ENCODE measurements around the gene KCNMB2. TPM values are rescaled to one million over a fixed set of nuclear protein-coding genes. Genes with fewer than 3 reads are reported as not detected.
"Not testable (repeated sequence)": the region's sequence is repeated elsewhere in the genome, so short reads cannot be mapped to it uniquely, and the experiment has no call there.

KCNMB2 gene
- total RNA-seq, 1 experiment from 2014 or later: not detected

DNA sequence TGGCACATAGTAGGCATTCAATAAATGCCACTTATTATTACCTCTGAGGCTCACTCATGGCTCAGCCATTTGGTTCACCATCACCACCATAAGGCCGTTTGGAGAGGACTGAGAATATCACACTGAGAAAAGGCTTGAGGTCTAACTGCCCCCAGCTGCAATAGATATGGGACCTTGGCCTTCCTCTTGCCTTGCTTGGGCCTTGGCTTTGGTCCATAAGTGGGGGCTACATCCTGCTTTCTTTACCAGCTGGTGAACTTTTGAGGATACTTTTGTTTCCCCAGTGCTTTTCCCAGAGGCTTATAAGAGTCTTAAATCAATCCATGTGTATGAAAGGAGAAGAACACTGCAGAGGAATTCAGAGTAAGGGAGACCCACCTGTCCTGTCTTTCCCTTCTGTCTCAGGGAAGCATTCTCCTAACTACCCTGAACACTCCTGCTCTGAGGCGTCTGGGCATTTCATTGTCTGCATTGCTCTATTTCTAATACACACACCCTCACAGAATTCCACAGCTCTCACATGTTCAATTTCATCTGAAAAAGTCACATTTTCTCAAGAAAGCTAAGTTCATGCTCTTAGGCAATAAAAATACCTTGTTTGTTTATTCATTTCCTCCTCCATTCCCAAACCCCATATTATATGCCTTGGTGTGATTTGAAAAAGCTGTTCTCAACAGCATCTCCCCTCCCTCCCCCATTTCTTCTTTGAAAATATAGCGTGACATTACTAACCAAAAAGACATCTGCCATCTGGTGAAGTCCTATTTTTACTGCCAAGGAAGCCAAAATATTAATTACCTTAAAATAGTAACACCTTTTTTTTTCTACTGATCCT, 22.5 kb upstream of the KCNMB2 start:
- no peak overlapping the region for H3K4me3 ChIP-seq (ENCODE audit: low read depth, low read length, poor library complexity, severe bottlenecking)
- ChIA-PET POLR2A (ENCODE audit: low non-redundant PET) (no interaction called here), CTCF (no interaction called here)
- no TSS peak for BruUV-seq (replicated peaks)
- intact Hi-C loops (cut with micrococcal nuclease; ENCODE audit: unreplicated experiment): no loop called here
- H3K4me1 ChIP-seq (ENCODE audit: insufficient read depth, low read length, poor library complexity, severe bottlenecking): no peaks in the 10 kb centered on the region
- TF ChIP-seq EZH2 (IDR thresholded peaks at IDR 0.05; ENCODE audit: borderline replicate concordance, low read depth, low read length, poor library complexity, severe bottlenecking) (no peak), CTCF (conservative IDR thresholded peaks at IDR 0.05; ENCODE audit: low read depth, low read length) (no peak)
- no peaks in the 10 kb centered on the region for H3K36me3 ChIP-seq (ENCODE audit: insufficient read depth, low read length, poor library complexity, severe bottlenecking)
- no peaks in the 10 kb centered on the region for H3K9me3 ChIP-seq (ENCODE audit: low read depth, low read length, poor library complexity, severe bottlenecking)
- no peak for DNase-seq (ENCODE audit: low spot score)
- H3K27me3 ChIP-seq (replicated peaks; ENCODE audit: insufficient read depth, low read depth, low read length, poor library complexity): no peaks in the 10 kb centered on the region
- no peak overlapping the region for H3K27ac ChIP-seq (ENCODE audit: low read depth, low read length, poor library complexity, severe bottlenecking)

DNA sequence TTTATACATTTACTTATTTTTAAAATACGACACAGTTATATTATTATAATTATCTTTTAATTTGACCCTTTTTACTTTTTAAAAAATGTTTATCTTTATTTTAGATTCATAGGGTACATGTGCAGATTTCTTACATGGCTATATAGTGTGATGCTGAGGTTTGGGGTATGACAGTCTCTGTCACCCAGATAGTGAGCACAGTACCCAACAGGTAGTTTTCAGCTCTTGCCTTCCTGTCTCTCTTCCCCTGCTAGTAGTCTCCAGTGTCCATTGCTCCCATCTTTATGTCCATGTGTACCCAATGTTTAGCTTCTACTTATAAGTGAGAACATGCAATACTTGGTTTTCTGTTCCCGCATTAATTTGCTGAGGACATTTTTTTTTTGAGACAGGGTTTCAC, 21.8 kb upstream of the KCNMB2 start:
- no peaks in the 10 kb centered on the region for H3K36me3 ChIP-seq (ENCODE audit: insufficient read depth, low read length, poor library complexity, severe bottlenecking)
- no peak overlapping the region for H3K27ac ChIP-seq (ENCODE audit: low read depth, low read length, poor library complexity, severe bottlenecking)
- H3K27me3 ChIP-seq (replicated peaks; ENCODE audit: insufficient read depth, low read depth, low read length, poor library complexity): no peaks in the 10 kb centered on the region
- no TSS peak for BruUV-seq (replicated peaks)
- intact Hi-C loops (cut with micrococcal nuclease; ENCODE audit: unreplicated experiment): no loop called here
- H3K9me3 ChIP-seq (ENCODE audit: low read depth, low read length, poor library complexity, severe bottlenecking): no peaks in the 10 kb centered on the region
- CTCF ChIA-PET: no interaction called here
- H3K4me3 ChIP-seq (ENCODE audit: low read depth, low read length, poor library complexity, severe bottlenecking): no peak overlapping the region
- no peak for TF ChIP-seq EZH2 (IDR thresholded peaks at IDR 0.05; ENCODE audit: borderline replicate concordance, low read depth, low read length, poor library complexity, severe bottlenecking)
- TF ChIP-seq CTCF (conservative IDR thresholded peaks at IDR 0.05; ENCODE audit: low read depth, low read length): no peak
- no peaks in the 10 kb centered on the region for H3K4me1 ChIP-seq (ENCODE audit: insufficient read depth, low read length, poor library complexity, severe bottlenecking)
- DNase-seq (ENCODE audit: low spot score): no peak
- POLR2A ChIA-PET (ENCODE audit: low non-redundant PET): no interaction called here

GRCh38 chr3:178515076-178515744, 21.0 kb upstream of the KCNMB2 start:
- H3K9me3 ChIP-seq (ENCODE audit: low read depth, low read length, poor library complexity, severe bottlenecking); H3K27me3 ChIP-seq (replicated peaks; ENCODE audit: insufficient read depth, low read depth, low read length, poor library complexity); H3K4me3 ChIP-seq (ENCODE audit: low read depth, low read length, poor library complexity, severe bottlenecking); H3K27ac ChIP-seq (ENCODE audit: low read depth, low read length, poor library complexity, severe bottlenecking); H3K36me3 ChIP-seq (ENCODE audit: insufficient read depth, low read length, poor library complexity, severe bottlenecking); BruUV-seq (replicated peaks); CTCF ChIA-PET; H3K4me1 ChIP-seq (ENCODE audit: insufficient read depth, low read length, poor library complexity, severe bottlenecking); POLR2A ChIA-PET (ENCODE audit: low non-redundant PET); DNase-seq (ENCODE audit: low spot score); intact Hi-C loops (cut with micrococcal nuclease; ENCODE audit: unreplicated experiment): not testable (repeated sequence)
